Mucosa of rectum (tissue), 2 donors: ENCODE measurements around the gene FBXW4.
A peak's percentile ranks its signal among the peaks of the same experiment; 100 is the strongest.

Experiments used
- H3K27ac ChIP-seq, 2 donors: one replicate each; pipeline ENCODE4 v1.7.0; 2013; ENCODE audit warnings: inconsistent platforms in 2 of 2, low read depth in 2 of 2, low read length in 2 of 2
- H3K27me3 ChIP-seq, 2 donors: one replicate each; pipeline ENCODE4 v1.7.0; 2013; ENCODE audit warnings: low read length in 2 of 2; ENCODE audit not compliant: control insufficient read depth in 2 of 2, insufficient read depth in 2 of 2
- H3K36me3 ChIP-seq, 2 donors: one replicate each; pipeline ENCODE4 v1.7.0; 2013; ENCODE audit warnings: low read length in 2 of 2; ENCODE audit not compliant: control insufficient read depth in 2 of 2, insufficient read depth in 2 of 2
- H3K4me1 ChIP-seq, 2 donors: one replicate each; pipeline ENCODE4 v1.7.0; 2013; ENCODE audit warnings: low read length in 2 of 2, mild to moderate bottlenecking in 1 of 2; ENCODE audit not compliant: control insufficient read depth in 2 of 2, insufficient read depth in 2 of 2
- H3K4me3 ChIP-seq, 2 donors: one replicate each; pipeline ENCODE4 v1.7.0; 2013; ENCODE audit warnings: low read length in 2 of 2
- H3K9ac ChIP-seq, 2 donors: one replicate each; pipeline ENCODE4 v1.7.0; 2013; ENCODE audit warnings: low read length in 2 of 2, low read depth in 1 of 2, mild to moderate bottlenecking in 1 of 2
- H3K9me3 ChIP-seq, 2 donors: one replicate each; pipeline ENCODE4 v1.7.0; 2013; ENCODE audit warnings: low read length in 2 of 2; ENCODE audit not compliant: control insufficient read depth in 2 of 2
- donor health status: healthy.
- donor health status: Normal muscosa, but diverticular disease.

Gene FBXW4

GRCh38 chr10:101694674-101695403, at the start of gene FBXW4:
FBXW4 (minus strand) TSS chr10:101695170; CDS start chr10:101695105, 65 bp downstream.
- peak within 1 kb of the TSS; percentile 88 to 99 for H3K4me3 ChIP-seq
- H3K4me1 ChIP-seq = peaks cover 10 to 20% of the 10 kb centered on the region in 2 donors
- peak within 1 kb of the TSS; percentile 96 to 98 for H3K27ac ChIP-seq
- no peaks in the 10 kb centered on the region for H3K27me3 ChIP-seq
- H3K9ac ChIP-seq = peak within 1 kb of the TSS; percentile 95 to 99
- H3K36me3 ChIP-seq = no peaks in the 10 kb centered on the region
- no peaks in the 10 kb centered on the region for H3K9me3 ChIP-seq

- no peak overlapping the region for H3K4me3 ChIP-seq
- no peaks in the 10 kb centered on the region for H3K4me1 ChIP-seq
- H3K27me3 ChIP-seq = peaks cover 0 to 2% of the 10 kb centered on the region in 2 donors
Measured at GRCh38 chr10:101744267-101744666, 49.3 kb upstream of the FBXW4 start.

GRCh38 chr10:101741938-101742337, 47.0 kb upstream of the FBXW4 start:
- Histone ChIP-seq H3K9me3 (no peaks in the 10 kb centered on the region), H3K4me3 (no peak overlapping the region), H3K9ac (no peak overlapping the region), H3K36me3 (no peaks in the 10 kb centered on the region), H3K27ac (no peak overlapping the region), H3K4me1 (no peaks in the 10 kb centered on the region), H3K27me3 (peaks cover 0 to 2% of the 10 kb centered on the region in 2 donors)

More at GRCh38 chr10:101744267-101744666, 49.3 kb upstream of the FBXW4 start:
- Histone ChIP-seq H3K27ac (no peak overlapping the region), H3K36me3 (no peaks in the 10 kb centered on the region), H3K9ac (no peak overlapping the region), H3K9me3 (no peaks in the 10 kb centered on the region)

GRCh38 chr10:101736666-101737065, 41.7 kb upstream of the FBXW4 start:
- no peak overlapping the region for H3K27ac ChIP-seq
- no peak overlapping the region for H3K4me3 ChIP-seq
- H3K27me3 ChIP-seq = peaks cover 2 to 3% of the 10 kb centered on the region in 2 donors
- no peaks in the 10 kb centered on the region for H3K4me1 ChIP-seq
- H3K9me3 ChIP-seq = no peaks in the 10 kb centered on the region
- no peak overlapping the region for H3K9ac ChIP-seq
- H3K36me3 ChIP-seq = no peaks in the 10 kb centered on the region

GRCh38 chr10:101732096-101732495, 37.1 kb upstream of the FBXW4 start:
- H3K36me3 ChIP-seq = no peaks in the 10 kb centered on the region
- no peak overlapping the region for H3K4me3 ChIP-seq
- no peak overlapping the region for H3K9ac ChIP-seq
- no peak overlapping the region for H3K27ac ChIP-seq
- no peaks in the 10 kb centered on the region for H3K4me1 ChIP-seq
- H3K9me3 ChIP-seq = no peaks in the 10 kb centered on the region
- H3K27me3 ChIP-seq = peaks cover 0 to 3% of the 10 kb centered on the region in 2 donors

- Histone ChIP-seq H3K4me3 (no peak overlapping the region), H3K9ac (no peak overlapping the region), H3K27ac (peak overlapping the region in 1 of 2 donors; percentile 57), H3K9me3 (no peaks in the 10 kb centered on the region), H3K4me1 (peaks cover 0 to 17% of the 10 kb centered on the region in 2 donors), H3K27me3 (no peaks in the 10 kb centered on the region), H3K36me3 (no peaks in the 10 kb centered on the region)
Measured at GRCh38 chr10:101726115-101726387, 31.1 kb upstream of the FBXW4 start.

- H3K36me3 ChIP-seq = no peaks in the 10 kb centered on the region
- no peak overlapping the region for H3K4me3 ChIP-seq
- no peaks in the 10 kb centered on the region for H3K9me3 ChIP-seq
- H3K27me3 ChIP-seq = no peaks in the 10 kb centered on the region
- H3K4me1 ChIP-seq = peaks cover 0 to 17% of the 10 kb centered on the region in 2 donors
- H3K27ac ChIP-seq = peak overlapping the region in 1 of 2 donors; percentile 57
- no peak overlapping the region for H3K9ac ChIP-seq
Measured at GRCh38 chr10:101725296-101726114, 30.5 kb upstream of the FBXW4 start.

- H3K4me3 ChIP-seq = no peak overlapping the region
- no peak overlapping the region for H3K9ac ChIP-seq
- H3K9me3 ChIP-seq = no peaks in the 10 kb centered on the region
- H3K27ac ChIP-seq = no peak overlapping the region
- no peaks in the 10 kb centered on the region for H3K27me3 ChIP-seq
- H3K4me1 ChIP-seq = peaks cover 0 to 17% of the 10 kb centered on the region in 2 donors
- H3K36me3 ChIP-seq = no peaks in the 10 kb centered on the region
Measured at GRCh38 chr10:101724446-101724845, 29.5 kb upstream of the FBXW4 start.

- H3K9ac ChIP-seq = no peak overlapping the region
- no peaks in the 10 kb centered on the region for H3K36me3 ChIP-seq
- no peak overlapping the region for H3K4me3 ChIP-seq
- H3K4me1 ChIP-seq = peaks cover 0 to 17% of the 10 kb centered on the region in 2 donors
- H3K9me3 ChIP-seq = no peaks in the 10 kb centered on the region
- no peak overlapping the region for H3K27ac ChIP-seq
- no peaks in the 10 kb centered on the region for H3K27me3 ChIP-seq
Measured at GRCh38 chr10:101723176-101723575, 28.2 kb upstream of the FBXW4 start.

- no peak overlapping the region for H3K4me3 ChIP-seq
Measured at GRCh38 chr10:101721806-101722205, 26.8 kb upstream of the FBXW4 start.

More at GRCh38 chr10:101721806-101722205, 26.8 kb upstream of the FBXW4 start:
- Histone ChIP-seq H3K4me1 (peaks cover 0 to 17% of the 10 kb centered on the region in 2 donors), H3K27me3 (no peaks in the 10 kb centered on the region), H3K27ac (no peak overlapping the region), H3K36me3 (no peaks in the 10 kb centered on the region), H3K9ac (no peak overlapping the region), H3K9me3 (no peaks in the 10 kb centered on the region)
